HG03558 (cell line): Measurements from ENCODE around the gene BPIFB6.
"Not testable (repeated sequence)": the region's sequence is repeated elsewhere in the genome, so short reads cannot be mapped to it uniquely, and the experiment has no call there.

ENCODE experiments used
- ATAC-seq: cut with Tn5 transposase; IDR thresholded peaks from one replicate; pipeline ENCODE4 v1.9.1; 2021; ENCODE audit warnings: moderate number of reproducible peaks; ENCODE audit not compliant: unreplicated experiment; ENCODE audit errors: extremely low read depth

The BPIFB6 gene

GRCh38 chr20:33026779-33027759, 4.4 kb upstream of the BPIFB6 start:
- no peak for ATAC-seq

DNA sequence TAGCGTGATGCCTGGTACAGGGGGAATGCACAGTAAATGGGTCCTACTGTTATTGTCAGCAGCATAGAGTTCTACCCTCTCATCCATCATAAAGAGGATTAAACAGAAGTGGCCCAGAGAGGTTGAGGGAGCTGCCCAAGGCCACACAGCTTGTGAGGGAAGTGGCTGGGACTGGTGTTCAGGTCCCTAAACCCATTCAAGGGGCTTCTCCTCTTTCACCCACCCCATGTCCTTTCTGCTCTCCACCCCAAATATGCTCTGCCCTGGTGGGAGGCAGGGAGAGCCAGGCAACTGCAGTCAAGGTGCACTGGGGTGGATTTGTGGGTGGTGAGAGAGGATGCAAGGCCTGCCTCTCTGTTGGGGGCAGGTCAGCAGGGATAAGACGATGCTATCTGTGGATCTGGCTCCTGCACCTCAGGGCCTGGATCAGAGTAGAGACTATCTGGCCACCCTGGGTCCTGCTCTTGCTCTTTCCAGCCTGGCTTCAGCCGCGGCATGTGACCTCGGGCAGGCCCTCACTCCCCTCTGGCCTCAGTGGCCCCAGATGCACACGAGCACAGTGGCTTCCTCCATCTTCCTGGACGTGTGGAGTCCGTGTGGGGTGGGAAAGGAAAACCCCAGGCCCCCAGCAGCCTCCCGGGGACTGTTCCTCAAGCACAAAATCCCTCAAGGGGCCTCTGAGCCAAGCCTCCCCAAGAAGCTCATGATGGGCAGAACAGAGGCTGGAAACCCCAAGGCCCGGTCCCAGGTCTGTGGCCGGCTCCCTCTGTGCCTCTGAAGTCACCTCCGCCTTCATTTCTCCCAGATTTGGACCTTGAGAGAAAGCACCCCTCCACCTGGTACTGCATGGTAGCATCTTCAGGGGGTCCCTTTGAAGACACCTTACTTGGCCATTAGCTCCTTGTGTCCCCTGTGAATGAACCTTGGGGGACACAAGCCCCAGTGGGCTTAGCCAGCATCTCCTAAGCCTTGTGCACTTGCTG, 3.4 kb upstream of the BPIFB6 start:
- ATAC-seq, result no peak

DNA sequence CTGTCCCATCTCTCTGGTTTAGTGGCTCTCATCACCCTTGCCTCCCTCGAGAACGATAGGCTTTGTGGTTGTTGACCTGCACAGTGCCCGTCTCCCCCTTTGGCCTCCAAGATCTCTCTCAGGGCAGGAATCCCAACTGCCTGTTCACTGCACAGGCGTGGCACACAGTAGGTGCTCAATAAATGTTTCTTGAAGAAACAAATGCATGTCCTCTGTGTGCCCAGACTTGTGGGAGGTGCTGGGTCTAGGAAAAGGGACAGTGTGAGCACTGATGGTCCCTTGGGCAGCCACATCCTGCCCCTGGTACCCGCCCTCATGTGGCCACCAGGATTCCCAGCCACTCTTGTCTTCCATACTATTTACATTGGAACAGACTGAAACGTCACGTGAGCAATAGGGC, 2.6 kb upstream of the BPIFB6 start:
- ATAC-seq, result no peak

DNA sequence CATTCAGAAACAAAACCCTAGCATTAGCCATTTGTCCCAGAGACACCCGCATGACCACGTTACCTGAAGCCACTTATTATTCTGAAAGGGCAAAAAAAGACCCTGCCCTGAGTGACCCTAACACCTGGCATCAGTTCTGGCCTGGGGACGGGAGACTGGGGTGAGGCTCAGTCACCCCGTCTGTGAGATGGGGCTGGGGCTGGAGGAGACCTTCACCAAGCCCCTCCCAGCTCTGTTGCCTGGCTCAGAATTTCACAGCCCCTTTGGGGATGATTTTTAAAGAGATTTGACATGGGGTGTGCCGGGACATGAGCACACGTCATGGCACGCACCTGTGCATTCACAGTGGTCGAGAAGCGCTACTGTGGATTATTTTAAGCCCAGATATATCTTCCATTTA, 1.4 kb upstream of the BPIFB6 start:
- no peak for ATAC-seq

DNA sequence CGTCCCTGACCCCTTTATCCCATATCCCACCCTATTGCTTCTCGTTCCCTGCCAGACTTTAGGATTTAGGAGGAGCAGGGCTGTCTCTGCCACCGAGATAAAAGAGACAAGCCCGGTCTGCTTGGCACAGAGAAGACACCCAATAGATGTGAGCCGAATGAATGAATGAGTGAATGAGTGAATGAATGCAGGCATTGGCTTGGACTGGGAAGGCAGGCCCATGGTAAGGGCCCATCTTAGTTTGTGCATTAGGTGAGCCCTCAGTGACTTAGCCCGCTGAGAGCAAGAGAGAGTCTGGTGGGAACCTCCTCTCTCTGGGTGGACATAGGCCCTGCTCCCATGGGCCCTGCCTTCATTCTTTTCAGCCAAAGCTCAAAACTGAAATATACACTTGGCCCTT, 879 bp upstream of the BPIFB6 start:
- ATAC-seq, result no peak

- ATAC-seq, result no peak
Measured at GRCh38 chr20:33032555-33032954, 1.1 kb downstream of the BPIFB6 start.

DNA sequence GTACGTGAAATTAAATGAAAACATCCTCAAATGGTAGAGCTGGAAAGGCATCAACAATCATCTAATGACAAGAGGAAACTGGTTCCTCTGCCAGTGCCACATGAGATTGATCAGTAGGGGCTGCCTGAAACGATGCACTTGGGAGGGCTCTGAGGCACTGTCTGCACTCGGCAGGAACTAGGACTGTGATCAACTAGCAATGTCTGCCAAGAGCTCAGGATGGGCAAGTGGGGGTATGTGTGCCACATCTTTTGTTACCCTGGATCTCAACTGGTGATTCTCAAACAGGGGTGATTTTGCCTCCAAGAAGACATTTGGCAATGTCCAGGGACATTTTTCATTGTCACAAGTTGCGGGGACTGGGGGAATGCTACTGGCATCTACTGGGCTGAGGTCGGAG, 1.9 kb downstream of the BPIFB6 start:
- ATAC-seq, result no peak

GRCh38 chr20:33034115-33034514, 2.7 kb downstream of the BPIFB6 start:
- no peak for ATAC-seq

DNA sequence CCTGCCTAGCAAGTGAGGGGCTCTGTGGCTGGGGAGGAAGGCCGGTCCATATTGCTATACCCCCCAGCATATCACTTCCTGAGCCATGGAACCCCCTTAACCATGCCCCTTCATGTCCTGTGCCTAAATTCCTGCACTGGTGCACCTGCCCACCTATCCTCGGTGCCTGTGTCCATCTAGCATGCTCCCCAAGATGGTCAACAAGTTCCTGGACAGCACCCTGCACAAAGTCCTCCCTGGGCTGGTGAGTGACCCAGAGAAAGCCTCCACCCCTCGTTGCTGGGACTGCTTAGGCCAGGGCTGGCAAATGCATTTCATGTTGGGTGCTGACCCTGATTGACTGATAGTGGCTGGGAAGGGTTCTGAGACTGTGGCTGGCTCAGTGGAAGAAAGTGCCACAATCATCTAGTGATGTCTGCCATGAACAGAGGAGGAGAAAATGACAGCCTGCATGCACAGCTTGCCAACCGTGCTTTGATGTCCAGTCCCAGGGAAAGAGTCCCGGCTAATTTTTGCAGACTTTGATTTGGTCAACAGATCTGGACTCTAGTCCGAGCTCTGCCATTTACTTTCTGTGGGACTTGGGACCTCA, 3.5 kb downstream of the BPIFB6 start:
- ATAC-seq, result no peak

GRCh38 chr20:33037456-33037855, 6.0 kb downstream of the BPIFB6 start:
- no peak for ATAC-seq

DNA sequence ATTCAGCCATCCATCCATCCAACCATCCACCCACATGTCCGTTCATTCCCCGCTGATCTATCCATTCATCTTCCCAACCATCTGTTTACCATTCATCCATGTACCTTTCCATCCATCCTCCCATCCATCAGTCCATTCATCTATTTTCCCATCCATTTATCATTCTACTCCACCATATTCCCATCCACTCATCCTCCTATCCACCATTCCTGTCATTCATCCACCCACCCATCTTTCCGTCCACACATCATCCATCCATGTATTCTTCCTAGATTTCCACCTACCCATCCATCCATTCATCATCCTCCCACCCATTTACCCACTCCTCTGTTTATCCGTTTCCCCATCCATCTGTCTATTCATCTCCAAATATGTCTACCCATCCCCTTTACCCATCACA, 6.8 kb downstream of the BPIFB6 start:
- ATAC-seq, result no peak

- ATAC-seq, result no peak
Measured at GRCh38 chr20:33042430-33042829, 11.0 kb downstream of the BPIFB6 start.

GRCh38 chr20:33042983-33043730, 11.7 kb downstream of the BPIFB6 start:
- no peak for ATAC-seq

DNA sequence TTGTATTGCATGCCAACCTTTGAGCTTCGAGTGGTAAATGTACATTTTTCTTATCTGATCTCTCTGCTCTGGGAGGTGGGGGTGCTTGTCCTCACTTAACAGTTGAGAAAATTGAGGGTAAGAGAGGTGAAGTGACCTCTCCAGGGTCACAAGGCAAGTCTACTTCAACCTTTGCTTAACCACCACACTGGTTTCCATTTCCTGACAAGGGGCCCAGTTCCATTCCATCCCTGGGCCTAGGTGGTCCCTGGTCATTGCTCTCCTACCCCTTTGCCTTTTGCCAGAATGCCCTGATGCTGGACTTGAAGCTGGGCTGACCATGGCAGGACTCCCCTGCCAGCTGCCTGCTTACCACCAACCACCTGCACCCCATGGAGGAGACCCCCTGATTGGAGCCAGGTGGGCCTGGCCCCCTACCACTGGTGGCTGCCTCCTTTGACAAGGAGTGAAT, 12.3 kb downstream of the BPIFB6 start:
- ATAC-seq, result no peak

DNA sequence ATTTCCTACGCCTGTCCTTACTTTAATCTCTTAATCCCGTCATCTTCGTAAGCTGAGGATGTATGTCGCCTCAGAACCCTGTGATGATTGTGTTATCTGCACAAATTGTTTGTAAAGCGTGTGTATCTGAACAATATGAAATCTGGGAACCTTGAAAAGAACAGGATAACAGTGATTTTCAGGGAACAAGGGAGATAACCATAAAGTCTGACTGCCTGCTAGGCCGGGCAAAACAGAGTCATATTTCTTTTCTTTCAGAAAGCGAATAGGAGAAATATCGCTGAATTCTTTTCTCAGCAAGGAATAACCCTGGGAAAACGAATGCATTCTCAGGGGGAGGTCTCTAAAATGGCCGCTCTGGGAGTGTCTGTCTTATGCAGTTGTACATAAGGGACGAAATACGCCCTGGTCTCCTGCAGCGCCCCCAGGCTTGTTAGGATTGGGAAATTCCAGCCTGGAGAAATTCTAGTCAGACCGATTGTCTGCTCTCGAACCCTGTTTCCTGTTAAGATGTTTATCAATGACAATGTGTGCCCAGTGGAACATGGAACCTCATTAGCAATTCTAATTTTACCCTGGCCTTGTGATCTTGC, 13.8 kb downstream of the BPIFB6 start:
- not testable (repeated sequence) for ATAC-seq

GRCh38 chr20:33046412-33046811, 15.0 kb downstream of the BPIFB6 start:
- no peak for ATAC-seq

GRCh38 chr20:33051333-33051732, 19.9 kb downstream of the BPIFB6 start:
- no peak for ATAC-seq

DNA sequence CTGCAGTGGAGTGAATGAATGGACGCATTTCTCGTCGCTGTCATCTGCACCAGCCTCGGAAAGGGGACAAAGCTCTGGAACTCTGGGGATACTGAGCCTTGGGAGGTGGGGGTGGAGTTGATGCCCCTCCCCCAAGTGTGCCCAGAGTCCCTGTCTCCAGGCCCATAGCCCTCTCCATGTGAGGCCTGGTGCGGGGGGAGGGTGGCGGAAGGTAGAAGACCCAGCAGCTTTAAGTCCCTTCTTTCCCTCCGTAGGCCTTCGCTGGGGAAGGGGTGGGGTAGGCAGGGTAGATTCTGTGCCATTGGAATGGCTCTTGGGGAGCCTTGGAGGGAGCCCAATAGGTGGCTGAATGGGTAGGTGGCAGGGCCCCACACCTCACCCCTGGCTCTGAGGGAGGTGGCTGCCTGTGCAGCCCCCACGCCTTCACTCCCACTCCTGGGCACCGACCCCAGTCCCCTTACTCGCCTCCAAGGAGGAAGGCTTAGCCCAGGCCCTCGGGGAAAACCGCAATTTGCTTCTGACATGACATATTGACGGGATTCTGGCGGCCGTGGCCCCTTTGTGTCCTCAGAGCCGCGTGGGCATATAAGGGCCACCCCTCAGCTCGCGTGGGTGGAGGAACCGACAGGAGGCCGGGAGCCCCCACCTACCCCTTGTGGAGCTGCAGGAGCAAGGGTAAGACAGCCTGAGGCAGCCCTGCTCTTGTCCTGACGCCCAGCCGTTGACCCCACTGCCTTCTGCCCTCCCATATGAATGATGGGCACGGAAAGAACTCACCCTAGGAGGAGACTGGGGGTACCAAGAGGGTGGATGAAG, 22.1 kb downstream of the BPIFB6 start, which contains the start of gene BPIFB3:
Gene BPIFB3 (plus strand): TSS at position 613 of the 816 bp plus-strand sequence. CDS start 1,533 bp downstream, outside the sequence.
- no peak for ATAC-seq
